Tibial nerve (tissue), 4 donors: ENCODE results near the gene NKIRAS2. TPM values are rescaled to one million over a fixed set of nuclear protein-coding genes. Genes with fewer than 3 reads are reported as not detected.

Experiments used
- DNase-seq, 2 donors: peaks; one replicate each; pipeline ENCODE4 v3.0.0-alpha.2; 2019; ENCODE audit warnings: low spot score in 2 of 2
- H3K27ac ChIP-seq, 4 donors: fragments of 200-600 bp; sonication (generic) in 3 of 4; one replicate each; pipeline ENCODE4 v1.5.1; 2017 to 2019; ENCODE audit warnings: mild to moderate bottlenecking in 1 of 4
- H3K27me3 ChIP-seq, 2 donors: fragments of 200-600 bp; sonication (generic) in 1 of 2; one replicate each; pipeline versions ENCODE4 v1.5.1 to v1.6.0; 2017 to 2019
- H3K36me3 ChIP-seq, 3 donors: fragments of 200-600 bp; sonication (generic); one replicate each; pipeline ENCODE4 v1.5.1; 2018 to 2019
- H3K4me1 ChIP-seq, 4 donors: fragments of 200-600 bp; sonication (generic) in 3 of 4; one replicate each; pipeline ENCODE4 v1.5.1; 2017 to 2019
- H3K4me3 ChIP-seq, 4 donors: fragments of 200-600 bp; sonication (generic) in 3 of 4; one replicate each; pipeline ENCODE4 v1.5.1; 2017 to 2019; ENCODE audit warnings: mild to moderate bottlenecking in 1 of 4, moderate library complexity in 1 of 4
- H3K9me3 ChIP-seq, 4 donors: fragments of 200-600 bp; sonication (generic) in 3 of 4; one replicate each; pipeline ENCODE4 v1.5.1; 2017 to 2019
- EP300 ChIP-seq, 2 donors: sonication (generic); formaldehyde crosslinking; IDR thresholded peaks; one replicate each; pipeline ENCODE4 v1.6.1; 2017; ENCODE audit warnings: antibody characterized with exemption in 2 of 2, mild to moderate bottlenecking in 1 of 2
- POLR2A ChIP-seq, 2 donors: fragments of 450-650 bp; IDR thresholded peaks; one replicate each; pipeline ENCODE4 v1.6.1; 2017; ENCODE audit warnings: antibody characterized with exemption in 2 of 2, mild to moderate bottlenecking in 2 of 2, moderate library complexity in 2 of 2
- WGBS, 2 donors: methylation state at CpG; one replicate each; pipeline ENCODE4 v1.1.5; 2018; 5-methylcytosine and 5-hydroxymethylcytosine counted together
- total RNA-seq, 4 donors: library from RNA; depleted of rRNA; stranded (reverse); fragments of >200 nt; gene quantifications; one replicate each; pipeline ENCODE4 v1.1.0, GENCODE V29; 2016
- TF ChIP-seq, protein P1 (sequence below), 5 experiments: fragments of 200-600 bp in 3 of 5; fragments of 450-650 bp in 2 of 5; sonication (generic) in 3 of 5; IDR thresholded peaks; one replicate each; pipeline ENCODE4 v1.5.1; 2016 to 2019; ENCODE audit warnings: antibody characterized with exemption in 5 of 5, mild to moderate bottlenecking in 3 of 5, moderate library complexity in 2 of 5

Gene NKIRAS2
- total RNA-seq, 4 donors from 2014 or later, result 17.7 to 39.9 (median 23.8) TPM

GRCh38 chr17:42038221-42038973 lies 18.5 kb downstream of the NKIRAS2 start:
- Histone ChIP-seq H3K36me3 (peaks cover 0 to 15% (median 0%) of the 10 kb centered on the region in 3 donors), H3K4me1 (peaks cover 0 to 6% (median 2%) of the 10 kb centered on the region in 4 donors), H3K27ac (no peak overlapping the region), H3K9me3 (no peaks in the 10 kb centered on the region), H3K4me3 (no peak overlapping the region), H3K27me3 (no peaks in the 10 kb centered on the region)
- 81 to 82% methylated on average over 5 of the region's 5 CpGs for WGBS, 2 donors
- TF ChIP-seq EP300 (IDR thresholded peaks at IDR 0.05), result no peak
- TF ChIP-seq, protein P1, sequence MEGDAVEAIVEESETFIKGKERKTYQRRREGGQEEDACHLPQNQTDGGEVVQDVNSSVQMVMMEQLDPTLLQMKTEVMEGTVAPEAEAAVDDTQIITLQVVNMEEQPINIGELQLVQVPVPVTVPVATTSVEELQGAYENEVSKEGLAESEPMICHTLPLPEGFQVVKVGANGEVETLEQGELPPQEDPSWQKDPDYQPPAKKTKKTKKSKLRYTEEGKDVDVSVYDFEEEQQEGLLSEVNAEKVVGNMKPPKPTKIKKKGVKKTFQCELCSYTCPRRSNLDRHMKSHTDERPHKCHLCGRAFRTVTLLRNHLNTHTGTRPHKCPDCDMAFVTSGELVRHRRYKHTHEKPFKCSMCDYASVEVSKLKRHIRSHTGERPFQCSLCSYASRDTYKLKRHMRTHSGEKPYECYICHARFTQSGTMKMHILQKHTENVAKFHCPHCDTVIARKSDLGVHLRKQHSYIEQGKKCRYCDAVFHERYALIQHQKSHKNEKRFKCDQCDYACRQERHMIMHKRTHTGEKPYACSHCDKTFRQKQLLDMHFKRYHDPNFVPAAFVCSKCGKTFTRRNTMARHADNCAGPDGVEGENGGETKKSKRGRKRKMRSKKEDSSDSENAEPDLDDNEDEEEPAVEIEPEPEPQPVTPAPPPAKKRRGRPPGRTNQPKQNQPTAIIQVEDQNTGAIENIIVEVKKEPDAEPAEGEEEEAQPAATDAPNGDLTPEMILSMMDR (IDR thresholded peaks at IDR 0.05), result no peak
- no peak for TF ChIP-seq POLR2A (IDR thresholded peaks at IDR 0.05)
- no peak for DNase-seq

DNA sequence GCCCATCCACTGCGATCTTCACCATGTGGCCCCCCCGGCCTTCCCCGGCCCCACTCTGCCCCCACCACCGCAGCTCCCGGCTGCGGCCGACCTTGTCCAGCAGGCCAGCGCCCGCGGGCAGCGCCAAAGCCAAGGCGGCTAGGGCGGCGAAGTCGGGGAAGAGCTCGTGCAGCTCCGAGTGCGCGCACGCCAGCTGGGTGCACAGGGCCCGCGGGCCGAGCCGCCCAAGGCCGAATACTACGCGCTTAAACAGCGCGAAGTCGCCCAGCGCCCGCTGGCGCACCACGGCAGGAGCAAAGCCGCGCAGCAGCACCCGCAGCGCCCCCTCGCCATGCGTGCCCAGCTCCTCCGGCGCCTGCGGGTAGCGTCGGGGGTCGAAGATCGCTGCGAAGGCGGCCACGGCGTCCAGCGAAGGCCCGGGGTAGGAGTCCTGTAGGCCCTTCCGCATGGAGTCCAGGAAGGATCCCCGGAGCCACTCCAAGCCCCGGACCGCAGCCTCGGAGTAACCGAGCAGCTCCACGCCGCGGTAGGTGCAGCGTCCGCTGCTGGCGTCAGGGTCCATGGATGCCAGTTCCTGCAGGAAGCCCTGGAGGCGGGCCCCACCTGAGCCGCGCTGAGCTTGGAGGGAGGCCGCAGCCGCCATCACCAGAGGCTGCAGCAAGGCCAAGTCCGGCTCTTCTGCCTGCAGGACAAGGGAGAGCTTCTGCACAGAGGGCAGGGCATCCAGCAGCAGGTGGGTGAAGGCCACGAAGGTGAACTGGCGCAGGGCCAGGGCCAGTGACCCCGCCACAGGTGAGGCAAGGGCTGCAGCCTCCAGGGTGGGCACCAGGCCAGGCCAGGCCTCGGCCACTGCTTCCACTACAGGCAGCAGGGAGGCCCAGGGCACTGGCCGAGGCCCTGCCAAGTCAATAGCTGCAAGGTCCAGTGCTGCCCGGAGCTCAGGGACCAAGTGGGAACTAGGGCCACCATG lies 20.2 kb downstream of the NKIRAS2 start:
- TF ChIP-seq EP300 (IDR thresholded peaks at IDR 0.05), result no peak
- TF ChIP-seq, protein P1 (IDR thresholded peaks at IDR 0.05), result no peak
- Histone ChIP-seq H3K9me3 (no peaks in the 10 kb centered on the region), H3K27me3 (no peaks in the 10 kb centered on the region), H3K4me1 (peaks cover 0 to 6% (median 2%) of the 10 kb centered on the region in 4 donors), H3K4me3 (peak overlapping the region in 1 of 4 donors; percentile 10), H3K36me3 (peaks cover 0 to 15% (median 0%) of the 10 kb centered on the region in 3 donors), H3K27ac (no peak overlapping the region)
- WGBS, 2 donors, result 45 to 85% methylated on average over 13 to 23 of the region's 77 CpGs
- no peak for DNase-seq

DNA sequence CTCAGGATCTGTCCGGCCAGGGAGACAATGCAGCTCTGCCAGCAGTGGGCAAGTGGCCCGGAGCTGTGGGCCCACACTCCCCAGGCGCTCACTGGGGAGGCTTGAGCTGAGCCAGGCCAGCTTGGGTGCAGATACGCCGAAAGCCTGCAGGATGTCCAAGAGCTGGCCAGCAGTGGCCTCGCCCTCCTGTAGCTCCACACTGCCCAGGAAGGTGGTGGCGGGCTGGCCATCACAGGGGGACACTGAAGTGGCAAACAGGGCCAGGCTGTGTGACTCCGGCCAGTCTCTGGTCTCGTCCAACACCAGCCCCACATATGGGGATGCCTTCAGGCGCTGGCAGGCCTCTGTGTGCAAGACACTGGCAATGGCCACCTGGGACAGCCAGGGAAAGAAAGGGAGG lies 20.9 kb downstream of the NKIRAS2 start:
- WGBS, 2 donors, result 90 to 98% methylated on average over 4 to 6 of the region's 10 CpGs
- Histone ChIP-seq H3K9me3 (no peaks in the 10 kb centered on the region), H3K4me1 (peaks cover 0 to 6% (median 2%) of the 10 kb centered on the region in 4 donors), H3K36me3 (peaks cover 0 to 15% (median 0%) of the 10 kb centered on the region in 3 donors), H3K27ac (no peak overlapping the region), H3K4me3 (no peak overlapping the region), H3K27me3 (no peaks in the 10 kb centered on the region)
- DNase-seq, result no peak
- TF ChIP-seq, protein P1 (IDR thresholded peaks at IDR 0.05), result no peak
- TF ChIP-seq POLR2A (IDR thresholded peaks at IDR 0.05), result no peak
- no peak for TF ChIP-seq EP300 (IDR thresholded peaks at IDR 0.05)

DNA sequence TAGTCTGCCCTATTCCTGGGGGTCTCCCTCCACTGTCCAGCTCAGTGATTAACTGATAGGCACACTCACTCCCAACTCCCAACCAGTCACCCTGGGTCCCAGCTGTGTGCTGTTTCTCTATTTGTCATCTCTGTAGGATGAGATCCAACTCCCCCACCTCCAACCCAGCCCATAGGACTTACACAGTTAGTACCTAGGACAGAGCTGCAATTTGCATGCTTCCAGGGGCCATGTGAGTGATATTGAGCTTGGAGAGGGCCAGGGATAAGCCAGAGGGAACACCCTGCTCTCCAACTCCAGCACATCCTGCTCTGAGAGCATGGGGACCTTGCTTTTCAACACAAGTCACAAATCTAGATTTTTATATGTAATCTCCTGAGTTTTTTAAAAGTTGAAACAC lies 21.7 kb downstream of the NKIRAS2 start:
- peaks cover 0 to 15% (median 0%) of the 10 kb centered on the region in 3 donors for H3K36me3 ChIP-seq
- DNase-seq, result no peak
- TF ChIP-seq, protein P1 (IDR thresholded peaks at IDR 0.05), result no peak
- no peak for TF ChIP-seq EP300 (IDR thresholded peaks at IDR 0.05)
- TF ChIP-seq POLR2A (IDR thresholded peaks at IDR 0.05), result no peak
- H3K4me1 ChIP-seq, result peaks cover 0 to 6% (median 2%) of the 10 kb centered on the region in 4 donors
- no peak overlapping the region for H3K4me3 ChIP-seq
- no peaks in the 10 kb centered on the region for H3K27me3 ChIP-seq
- no peak overlapping the region for H3K27ac ChIP-seq
- no peaks in the 10 kb centered on the region for H3K9me3 ChIP-seq
